HG03095 (cell line): ENCODE data around the gene PRRT1.
A peak's percentile ranks its signal among the peaks of the same experiment; 100 is the strongest.
"Not testable (repeated sequence)": the region's sequence is repeated elsewhere in the genome, so short reads cannot be mapped to it uniquely, and the experiment has no call there.

Source experiments
- ATAC-seq: cut with Tn5 transposase; IDR thresholded peaks from one replicate; pipeline ENCODE4 v1.9.1; 2021; ENCODE audit warnings: moderate library complexity; ENCODE audit not compliant: unreplicated experiment

The PRRT1 gene

GRCh38 chr6:32188381-32189068 lies 36.8 kb upstream of the PRRT1 start:
- ATAC-seq = no peak

- not testable (repeated sequence) for ATAC-seq
Observed at GRCh38 chr6:32187725-32188380, 36.1 kb upstream of the PRRT1 start.

GRCh38 chr6:32187009-32187709 lies 35.4 kb upstream of the PRRT1 start:
- ATAC-seq = no peak

GRCh38 chr6:32186151-32186840 lies 34.6 kb upstream of the PRRT1 start:
- ATAC-seq = not testable (repeated sequence)

- ATAC-seq = not testable (repeated sequence)
Observed at GRCh38 chr6:32185681-32186131, 34.0 kb upstream of the PRRT1 start.

- ATAC-seq = no peak
Observed at GRCh38 chr6:32184084-32184640, 32.4 kb upstream of the PRRT1 start, which contains the start of gene AGER. Gene AGER (minus strand): TSS chr6:32184253. CDS start chr6:32184222, 31 bp downstream.

GRCh38 chr6:32183483-32184083 lies 31.8 kb upstream of the PRRT1 start:
- no peak for ATAC-seq

GRCh38 chr6:32183030-32183429 lies 31.3 kb upstream of the PRRT1 start:
- no peak for ATAC-seq

GRCh38 chr6:32182555-32182981 lies 30.8 kb upstream of the PRRT1 start:
- ATAC-seq = no peak

- no peak for ATAC-seq
Observed at GRCh38 chr6:32181915-32182529, 30.3 kb upstream of the PRRT1 start.

GRCh38 chr6:32181148-32181702 lies 29.5 kb upstream of the PRRT1 start:
- no peak for ATAC-seq

- no peak for ATAC-seq
Observed at GRCh38 chr6:32179766-32180405, 28.1 kb upstream of the PRRT1 start.

GRCh38 chr6:32178547-32179440 lies 27.1 kb upstream of the PRRT1 start:
- ATAC-seq = no peak

- peak; percentile 74 for ATAC-seq
Observed at GRCh38 chr6:32177788-32178546, 26.2 kb upstream of the PRRT1 start, which contains the start of gene RNF5. Gene RNF5 (plus strand): TSS chr6:32178405. CDS start chr6:32178512, 107 bp downstream.

- no peak for ATAC-seq
Observed at GRCh38 chr6:32177183-32177787, 25.5 kb upstream of the PRRT1 start.

GRCh38 chr6:32176476-32177182 lies 24.9 kb upstream of the PRRT1 start:
- ATAC-seq = no peak
